Retinal pigment epithelial cell (primary cell): ENCODE data around the gene CNKSR2.
"Not testable (repeated sequence)": the region's sequence is repeated elsewhere in the genome, so short reads cannot be mapped to it uniquely, and the experiment has no call there.

Source experiments
- DNase-seq: peaks from one replicate; pipeline ENCODE4 v3.0.0-alpha.2; 2010; ENCODE audit warnings: low read depth
- H3K4me3 ChIP-seq: 2 replicates; pipeline ENCODE4 v1.5.1; 2011; ENCODE audit warnings: mild to moderate bottlenecking, low read length, control low read depth, moderate library complexity
- CTCF ChIP-seq: conservative IDR thresholded peaks from 2 replicates; pipeline ENCODE4 v1.5.1; 2011; ENCODE audit warnings: low read depth, low read length, control low read depth, inconsistent platforms

The CNKSR2 gene

GRCh38 chrX:21481761-21482160 is 107.5 kb downstream of the CNKSR2 start:
- no peak for TF ChIP-seq CTCF
- DNase-seq, result no peak
- no peak overlapping the region for H3K4me3 ChIP-seq

- not testable (repeated sequence) for DNase-seq, H3K4me3 ChIP-seq
These were observed 109.8 kb downstream of the CNKSR2 start for GRCh38 chrX:21484051-21484450.

GRCh38 chrX:21487832-21488231 is 113.6 kb downstream of the CNKSR2 start:
- H3K4me3 ChIP-seq, result no peak overlapping the region
- TF ChIP-seq CTCF, result no peak
- DNase-seq, result peak; percentile 12

GRCh38 chrX:21490341-21490740 is 116.1 kb downstream of the CNKSR2 start:
- no peak overlapping the region for H3K4me3 ChIP-seq
- no peak for TF ChIP-seq CTCF
- DNase-seq, result no peak

GRCh38 chrX:21493226-21493830 is 119.1 kb downstream of the CNKSR2 start:
- no peak overlapping the region for H3K4me3 ChIP-seq
- DNase-seq, result no peak
- TF ChIP-seq CTCF, result no peak

- DNase-seq, result no peak
- H3K4me3 ChIP-seq, result no peak overlapping the region
- TF ChIP-seq CTCF, result no peak
These were observed 129.4 kb downstream of the CNKSR2 start for GRCh38 chrX:21503593-21503992.

- DNase-seq, result no peak
- H3K4me3 ChIP-seq, result no peak overlapping the region
- no peak for TF ChIP-seq CTCF
These were observed 135.7 kb downstream of the CNKSR2 start for GRCh38 chrX:21509912-21510311.

- H3K4me3 ChIP-seq, result no peak overlapping the region
- TF ChIP-seq CTCF, result no peak
- no peak for DNase-seq
These were observed 149.8 kb downstream of the CNKSR2 start for GRCh38 chrX:21524008-21524407.
